Upper lobe of left lung (tissue), 4 donors: ENCODE results near the gene USP48.

Experiments used
- CTCF ChIP-seq, 6 experiments: fragments of 450-650 bp in 4 of 6; fragments of 200-600 bp in 2 of 6; sonication (generic) in 2 of 6; IDR thresholded peaks; one replicate each; pipeline ENCODE4 v1.5.1; 2016 to 2019; ENCODE audit warnings: antibody characterized with exemption in 6 of 6
- POLR2A ChIP-seq, 4 donors: fragments of 450-650 bp; IDR thresholded peaks; one replicate each; pipeline ENCODE4 v1.5.1; 2016 to 2017; ENCODE audit warnings: antibody characterized with exemption in 4 of 4, mild to moderate bottlenecking in 2 of 4
- POLR2AphosphoS5 ChIP-seq, 2 donors: sonication (generic); formaldehyde crosslinking; IDR thresholded peaks; one replicate each; pipeline ENCODE4 v1.5.1; 2017; ENCODE audit warnings: antibody characterized with exemption in 2 of 2

- TF ChIP-seq CTCF (IDR thresholded peaks at IDR 0.05): no peak
- no peak for TF ChIP-seq POLR2AphosphoS5 (IDR thresholded peaks at IDR 0.05)
- TF ChIP-seq POLR2A (IDR thresholded peaks at IDR 0.05): no peak
Measured at GRCh38 chr1:21702780-21703179, 80.2 kb downstream of the USP48 start.
